Heart right ventricle (tissue), 16 donors: ENCODE measurements around the gene GATAD2A. TPM values are rescaled to one million over a fixed set of nuclear protein-coding genes. Genes with fewer than 3 reads are reported as not detected.

ENCODE experiments used
- ATAC-seq, 8 donors: fragments of 200-7000 bp; cut with Tn5 transposase; one replicate each; pipeline ENCODE4 v1.9.1; 2020; ENCODE audit warnings: mild to moderate bottlenecking in 8 of 8, moderate library complexity in 8 of 8, moderate number of reproducible peaks in 1 of 8
- DNase-seq, 2 donors: peaks; one replicate each; pipeline ENCODE4 v3.0.0-alpha.2; 2020
- H3K27ac ChIP-seq, 10 donors: fragments of 200-600 bp; sonication (generic) in 2 of 10; one replicate each; pipeline versions ENCODE4 v1.5.0 to v1.8.0; 2020 to 2022; ENCODE audit warnings: mild to moderate bottlenecking in 3 of 10
- H3K27me3 ChIP-seq, 7 donors: fragments of 200-600 bp; one replicate each; pipeline ENCODE4 v1.8.0; 2021 to 2022; ENCODE audit warnings: mild to moderate bottlenecking in 2 of 7
- H3K36me3 ChIP-seq, 9 donors: fragments of 200-600 bp; sonication (generic) in 1 of 9; one replicate each; pipeline versions ENCODE4 v1.5.0 to v1.8.0; 2020 to 2022; ENCODE audit warnings: mild to moderate bottlenecking in 2 of 9
- H3K4me1 ChIP-seq, 9 donors: fragments of 200-600 bp; sonication (generic) in 1 of 9; one replicate each; pipeline versions ENCODE4 v1.5.0 to v1.8.0; 2020 to 2022; ENCODE audit warnings: mild to moderate bottlenecking in 4 of 9
- H3K4me3 ChIP-seq, 10 donors: fragments of 200-600 bp; sonication (generic) in 2 of 10; one replicate each; pipeline versions ENCODE4 v1.5.0 to v1.8.0; 2020 to 2022; ENCODE audit warnings: mild to moderate bottlenecking in 7 of 10, moderate library complexity in 2 of 10
- H3K9me3 ChIP-seq, 11 donors: fragments of 200-600 bp in 10 of 11; sonication (generic) in 2 of 11; one replicate each; pipeline versions ENCODE4 v1.5.0 to v1.8.0; 2013 to 2022; ENCODE audit warnings: mild to moderate bottlenecking in 2 of 11, control low read depth in 1 of 11, moderate library complexity in 1 of 11
- CTCF ChIP-seq, 9 donors: fragments of 200-600 bp; sonication (generic) in 2 of 9; IDR thresholded peaks; one replicate each; pipeline versions ENCODE4 v1.5.0 to v1.8.0; 2021 to 2022; ENCODE audit warnings: antibody characterized with exemption in 9 of 9, mild to moderate bottlenecking in 5 of 9, moderate library complexity in 1 of 9
- WGBS, 2 donors: extraction: QIAGEN DNeasy Blood & Tissue Kit; methylation state at CpG; one replicate each; pipeline ENCODE4 v1.1.7; 2013; ENCODE audit warnings: inconsistent platforms in 1 of 2; 5-methylcytosine and 5-hydroxymethylcytosine counted together
- intact Hi-C, 10 donors: fragments of 100-400 bp; cut with DNase I; formaldehyde crosslinking; loops; one replicate each; pipeline versions ENCODE4 v1.11.1 to v1.14.2; 2022
- polyA plus RNA-seq, 2 donors: library from polyadenylated mRNA; stranded (reverse); fragments of 200-250 nt; gene quantifications; one replicate each; pipeline ENCODE4 v1.2.3, GENCODE V29; 2013
- total RNA-seq, 10 donors: library from RNA; stranded (reverse); fragmentation: NEBNext Ultra II Directional in 3 of 10; extraction: Animal tissue kit (Norgen Biotek cat#: 25700) in 3 of 10; gene quantifications; one replicate each; pipeline versions ENCODE4 v1.2.1 to v1.2.4, GENCODE V29; 2021 to 2023
- donor health status: Arrhythmogenic right ventricular cardiomyopathy.
- donor health status: ischemic (EF 13 %, LVEDD 7.1; RV severe dilation, severe dysfunction).
- donor health status: healthy with polysubstance abuse.
- donor health status: DM: no; HTN: yes; CAD: no.
- donor health status: DM: no; HTN: no; CAD: no.
- donor health status: ischemic (EF 25% LVEDD 6.9; RV normal size, moderate dysfunction).
- donor health status: ischemic (EF 25% LVEDD 5.7; RV mildly dilated, moderate dysfunction).
- donor health status: healthy.
- donor health status: DM: yes; HTN: yes; CAD: no.
- donor health status: Ischemic cardiomyopathy.
- donor health status: ischemic (EF 35%, LVEDD 5.7; RV mildly dilated, moderate dysfunction).
- donor health status: nonischemic (EF 11% LVEDD 7.7; RV severe dilation, severe dysfunction).
- donor health status: DM: yes; HTN: yes; CAD: no.
- donor health status: PGD.
- donor health status: ischemic (EF 29% LVEDD 5.4; RV normal size, mild dysfunction).
- donor health status: nonischemic (EF 23%, LVEDD 6.1; RV moderate dilation, normal function).

The GATAD2A gene
- total and polyA plus RNA-seq, 12 donors, result 7.5 to 48.5 (median 25.8) TPM

- DNase-seq (peak; percentile 64 to 73), ATAC-seq (peak; percentile 69 to 89 (median 80))
- peaks cover 0 to 15% (median 7%) of the 10 kb centered on the region in 9 donors for H3K36me3 ChIP-seq
- H3K4me1 ChIP-seq, result peaks cover 36 to 85% (median 72%) of the 10 kb centered on the region in 9 donors
- WGBS, 2 donors, result 23 to 28% methylated on average over 18 of the region's 18 CpGs
- no peaks in the 10 kb centered on the region for H3K9me3 ChIP-seq
- no peaks in the 10 kb centered on the region for H3K27me3 ChIP-seq
- no peak for TF ChIP-seq CTCF (IDR thresholded peaks at IDR 0.05)
- intact Hi-C loops, result loop anchor here in 1 of 10 donors (5.0 kb wide), 1 partner anchor 54 kb away; the partner anchor contains the start of gene GATAD2A
- peak overlapping the region; percentile 14 to 90 (median 72) for H3K27ac ChIP-seq
- peak overlapping the region in 7 of 10 donors; percentile 3 to 37 (median 12) for H3K4me3 ChIP-seq
Measured at GRCh38 chr19:19460761-19461265, 55.3 kb downstream of the GATAD2A start.

DNA sequence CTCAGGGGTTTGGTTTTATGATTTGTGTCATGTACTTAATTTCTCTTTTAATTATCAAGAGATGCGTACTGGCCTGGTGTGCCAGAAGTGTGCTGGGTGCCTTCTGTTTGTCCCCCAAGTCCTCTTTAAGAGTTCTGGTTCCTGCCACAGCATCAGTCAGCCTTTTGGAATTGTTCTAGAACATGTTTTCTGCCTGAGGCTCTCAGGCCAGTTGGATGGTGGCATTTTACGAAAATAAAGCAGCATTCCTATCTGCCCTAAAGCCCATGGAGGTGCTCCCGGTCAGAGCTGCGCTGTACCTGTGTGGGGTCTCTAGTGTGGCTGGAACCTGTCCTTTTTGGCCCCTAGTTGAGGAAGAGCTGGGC is 55.8 kb downstream of the GATAD2A start:
- DNase-seq (no peak), ATAC-seq (no peak)
- Histone ChIP-seq H3K4me3 (peak overlapping the region in 2 of 10 donors; percentile 12 to 37), H3K9me3 (no peaks in the 10 kb centered on the region), H3K36me3 (peaks cover 0 to 20% (median 11%) of the 10 kb centered on the region in 9 donors), H3K27me3 (no peaks in the 10 kb centered on the region), H3K4me1 (peaks cover 36 to 85% (median 72%) of the 10 kb centered on the region in 9 donors), H3K27ac (peak overlapping the region in 9 of 10 donors; percentile 57 to 90 (median 72))
- 86 to 91% methylated on average over 4 of the region's 4 CpGs for WGBS, 2 donors
- intact Hi-C loops, result loop anchor here in 1 of 10 donors (5.0 kb wide), 1 partner anchor 54 kb away; the partner anchor contains the start of gene GATAD2A
- TF ChIP-seq CTCF (IDR thresholded peaks at IDR 0.05), result no peak

- intact Hi-C loops, result loop anchor here in 1 of 10 donors (5.0 kb wide), 1 partner anchor 55 kb away; the partner anchor contains the start of gene GATAD2A
- DNase-seq, result peak; percentile 64 to 68
- ATAC-seq, result peak; percentile 50 to 88 (median 64)
- Histone ChIP-seq H3K27me3 (no peaks in the 10 kb centered on the region), H3K4me3 (peak overlapping the region in 7 of 10 donors; percentile 1 to 23 (median 8)), H3K4me1 (peaks cover 36 to 80% (median 72%) of the 10 kb centered on the region in 9 donors), H3K27ac (peak overlapping the region; percentile 9 to 90 (median 72)), H3K9me3 (peaks cover 0 to 4% (median 0%) of the 10 kb centered on the region in 11 donors), H3K36me3 (peaks cover 0 to 25% (median 17%) of the 10 kb centered on the region in 9 donors)
- WGBS, 2 donors, result 43 to 48% methylated on average over 27 of the region's 27 CpGs
- no peak for TF ChIP-seq CTCF (IDR thresholded peaks at IDR 0.05)
Measured at GRCh38 chr19:19461671-19462622, 56.5 kb downstream of the GATAD2A start.
